IgD-negative memory B cell (primary cell): ENCODE measurements around the gene ITGA8. TPM values are rescaled to one million over a fixed set of nuclear protein-coding genes. Genes with fewer than 3 reads are reported as not detected.

Source experiments
- H3K27ac Mint-ChIP-seq, 3 donors: one replicate each; pipeline ENCODE4 v1.8.0; 2020 to 2022; ENCODE audit warnings: mild to moderate bottlenecking in 3 of 3, mixed read lengths in 3 of 3, moderate library complexity in 1 of 3
- H3K27me3 Mint-ChIP-seq: one replicate; pipeline ENCODE4 v1.8.0; 2021; ENCODE audit warnings: mixed read lengths
- H3K36me3 Mint-ChIP-seq: one replicate; pipeline ENCODE4 v1.8.0; 2020; ENCODE audit warnings: mild to moderate bottlenecking, mixed read lengths
- H3K4me1 Mint-ChIP-seq, 3 donors: one replicate each; pipeline ENCODE4 v1.8.0; 2020 to 2022; ENCODE audit warnings: mixed read lengths in 3 of 3, mild to moderate bottlenecking in 1 of 3
- H3K4me3 Mint-ChIP-seq, 4 donors: one replicate each; pipeline ENCODE4 v1.8.0; 2020 to 2022; ENCODE audit warnings: mild to moderate bottlenecking in 4 of 4, mixed read lengths in 4 of 4, moderate library complexity in 3 of 4
- H3K9me3 Mint-ChIP-seq, 3 donors: one replicate each; pipeline ENCODE4 v1.8.0; 2020 to 2021; ENCODE audit warnings: mixed read lengths in 3 of 3, mild to moderate bottlenecking in 1 of 3
- polyA plus RNA-seq: library from polyadenylated mRNA; unstranded; fragments of 300-500 nt; fragmentation: Illumina TruSeq; gene quantifications from one replicate; pipeline ENCODE4 v1.2.3, GENCODE V29; 2021

The ITGA8 gene
- polyA plus RNA-seq, 1 donor from 2014 or later: not detected

- Mint-ChIP-seq H3K4me1 (no peaks in the 10 kb centered on the region), H3K27me3 (peaks cover 4% of the 10 kb centered on the region), H3K4me3 (no peak overlapping the region), H3K36me3 (no peaks in the 10 kb centered on the region), H3K9me3 (peaks cover 0 to 4% (median 0%) of the 10 kb centered on the region in 3 donors), H3K27ac (no peak overlapping the region)
These were observed 201.5 kb downstream of the ITGA8 start for GRCh38 chr10:15518250-15518649.

- H3K9me3 Mint-ChIP-seq: peaks cover 0 to 4% (median 0%) of the 10 kb centered on the region in 3 donors
- no peak overlapping the region for H3K4me3 Mint-ChIP-seq
- H3K27ac Mint-ChIP-seq: no peak overlapping the region
- no peaks in the 10 kb centered on the region for H3K36me3 Mint-ChIP-seq
- H3K4me1 Mint-ChIP-seq: no peaks in the 10 kb centered on the region
- H3K27me3 Mint-ChIP-seq: peaks cover 4% of the 10 kb centered on the region
These were observed 203.3 kb downstream of the ITGA8 start for GRCh38 chr10:15516256-15517085.

GRCh38 chr10:15515202-15515601 is 204.5 kb downstream of the ITGA8 start:
- Mint-ChIP-seq H3K27ac (no peak overlapping the region), H3K9me3 (peaks cover 0 to 5% (median 0%) of the 10 kb centered on the region in 3 donors), H3K36me3 (no peaks in the 10 kb centered on the region), H3K27me3 (peaks cover 4% of the 10 kb centered on the region), H3K4me3 (no peak overlapping the region), H3K4me1 (no peaks in the 10 kb centered on the region)

GRCh38 chr10:15510963-15511362 is 208.8 kb downstream of the ITGA8 start:
- no peak overlapping the region for H3K4me3 Mint-ChIP-seq
- H3K27ac Mint-ChIP-seq: no peak overlapping the region
- H3K9me3 Mint-ChIP-seq: peaks cover 0 to 8% (median 4%) of the 10 kb centered on the region in 3 donors
- H3K27me3 Mint-ChIP-seq: peaks cover 5% of the 10 kb centered on the region
- H3K4me1 Mint-ChIP-seq: no peaks in the 10 kb centered on the region
- H3K36me3 Mint-ChIP-seq: no peaks in the 10 kb centered on the region

GRCh38 chr10:15505329-15505728 is 214.4 kb downstream of the ITGA8 start:
- H3K4me3 Mint-ChIP-seq: no peak overlapping the region
- H3K27me3 Mint-ChIP-seq: peaks cover 14% of the 10 kb centered on the region
- H3K36me3 Mint-ChIP-seq: no peaks in the 10 kb centered on the region
- H3K9me3 Mint-ChIP-seq: peaks cover 0 to 7% (median 6%) of the 10 kb centered on the region in 3 donors
- no peak overlapping the region for H3K27ac Mint-ChIP-seq
- H3K4me1 Mint-ChIP-seq: no peaks in the 10 kb centered on the region

- Mint-ChIP-seq H3K4me3 (no peak overlapping the region), H3K27ac (peak overlapping the region in 1 of 3 donors; percentile 43), H3K27me3 (peaks cover 14% of the 10 kb centered on the region), H3K4me1 (no peaks in the 10 kb centered on the region), H3K36me3 (no peaks in the 10 kb centered on the region), H3K9me3 (peaks cover 0 to 7% (median 6%) of the 10 kb centered on the region in 3 donors)
These were observed 215.5 kb downstream of the ITGA8 start for GRCh38 chr10:15504101-15504840.

- Mint-ChIP-seq H3K4me3 (no peak overlapping the region), H3K27me3 (peaks cover 2% of the 10 kb centered on the region), H3K27ac (no peak overlapping the region), H3K9me3 (peaks cover 0 to 5% (median 4%) of the 10 kb centered on the region in 3 donors), H3K4me1 (no peaks in the 10 kb centered on the region), H3K36me3 (no peaks in the 10 kb centered on the region)
These were observed 224.7 kb downstream of the ITGA8 start for GRCh38 chr10:15494850-15495506.

GRCh38 chr10:15491856-15492642 is 227.7 kb downstream of the ITGA8 start:
- no peak overlapping the region for H3K27ac Mint-ChIP-seq
- peaks cover 0 to 4% (median 2%) of the 10 kb centered on the region in 3 donors for H3K9me3 Mint-ChIP-seq
- H3K4me1 Mint-ChIP-seq: no peaks in the 10 kb centered on the region
- H3K4me3 Mint-ChIP-seq: no peak overlapping the region
- no peaks in the 10 kb centered on the region for H3K27me3 Mint-ChIP-seq
- H3K36me3 Mint-ChIP-seq: no peaks in the 10 kb centered on the region

- no peak overlapping the region for H3K27ac Mint-ChIP-seq
- H3K9me3 Mint-ChIP-seq: peaks cover 0 to 4% (median 4%) of the 10 kb centered on the region in 3 donors
- no peaks in the 10 kb centered on the region for H3K36me3 Mint-ChIP-seq
- H3K27me3 Mint-ChIP-seq: no peaks in the 10 kb centered on the region
- no peak overlapping the region for H3K4me3 Mint-ChIP-seq
- H3K4me1 Mint-ChIP-seq: no peaks in the 10 kb centered on the region
These were observed 230.3 kb downstream of the ITGA8 start for GRCh38 chr10:15489431-15489830.

- Mint-ChIP-seq H3K36me3 (no peaks in the 10 kb centered on the region), H3K9me3 (peaks cover 4 to 7% (median 6%) of the 10 kb centered on the region in 3 donors), H3K27me3 (no peaks in the 10 kb centered on the region), H3K4me3 (no peak overlapping the region), H3K27ac (no peak overlapping the region), H3K4me1 (no peaks in the 10 kb centered on the region)
These were observed 232.3 kb downstream of the ITGA8 start for GRCh38 chr10:15487376-15487775.

GRCh38 chr10:15486404-15486803 is 233.3 kb downstream of the ITGA8 start:
- H3K4me1 Mint-ChIP-seq: no peaks in the 10 kb centered on the region
- no peak overlapping the region for H3K27ac Mint-ChIP-seq
- peaks cover 4 to 7% (median 4%) of the 10 kb centered on the region in 3 donors for H3K9me3 Mint-ChIP-seq
- no peaks in the 10 kb centered on the region for H3K36me3 Mint-ChIP-seq
- no peaks in the 10 kb centered on the region for H3K27me3 Mint-ChIP-seq
- H3K4me3 Mint-ChIP-seq: no peak overlapping the region

GRCh38 chr10:15485684-15486316 is 233.9 kb downstream of the ITGA8 start:
- H3K27me3 Mint-ChIP-seq: no peaks in the 10 kb centered on the region
- H3K36me3 Mint-ChIP-seq: no peaks in the 10 kb centered on the region
- H3K9me3 Mint-ChIP-seq: peaks cover 4 to 7% (median 4%) of the 10 kb centered on the region in 3 donors
- H3K4me1 Mint-ChIP-seq: no peaks in the 10 kb centered on the region
- no peak overlapping the region for H3K27ac Mint-ChIP-seq
- H3K4me3 Mint-ChIP-seq: no peak overlapping the region

GRCh38 chr10:15485027-15485426 is 234.7 kb downstream of the ITGA8 start:
- Mint-ChIP-seq H3K27ac (no peak overlapping the region), H3K4me3 (no peak overlapping the region), H3K9me3 (peaks cover 4 to 7% (median 4%) of the 10 kb centered on the region in 3 donors), H3K27me3 (peaks cover 2% of the 10 kb centered on the region), H3K4me1 (no peaks in the 10 kb centered on the region), H3K36me3 (no peaks in the 10 kb centered on the region)

GRCh38 chr10:15484128-15484527 is 235.6 kb downstream of the ITGA8 start:
- Mint-ChIP-seq H3K4me3 (peak overlapping the region in 1 of 4 donors; percentile 20), H3K4me1 (no peaks in the 10 kb centered on the region), H3K27ac (no peak overlapping the region), H3K27me3 (peaks cover 2% of the 10 kb centered on the region), H3K36me3 (peaks cover 1% of the 10 kb centered on the region), H3K9me3 (peaks cover 4 to 7% (median 4%) of the 10 kb centered on the region in 3 donors)
